GM12878 (cell line): Measurements from ENCODE around the gene KRTAP10-3.

Experiments used
- EZH2 ChIP-seq: IDR thresholded peaks from 2 replicates; pipeline ENCODE4 v1.6.1; 2012; ENCODE audit warnings: low read depth, mild to moderate bottlenecking, control low read depth, inconsistent platforms, low read length, borderline replicate concordance; ENCODE audit not compliant: control insufficient read depth
- IRF3 ChIP-seq: fragments of 450-650 bp; IDR thresholded peaks from 2 replicates; pipeline ENCODE4 v1.6.1; 2014; ENCODE audit warnings: mild to moderate bottlenecking
- JUNB ChIP-seq: IDR thresholded peaks from 2 replicates; pipeline ENCODE4 v1.6.1; 2016; ENCODE audit warnings: antibody characterized with exemption, mild to moderate bottlenecking
- RB1 ChIP-seq: fragments of 450-650 bp; formaldehyde crosslinking; IDR thresholded peaks from 2 replicates; pipeline ENCODE4 v1.6.1; 2017; ENCODE audit warnings: mild to moderate bottlenecking, borderline replicate concordance
- RCOR1 ChIP-seq: conservative IDR thresholded peaks from 2 replicates; pipeline ENCODE4 v1.6.1; 2012; ENCODE audit warnings: low read depth, low read length, improper control_type of control experiment
- TAF1 ChIP-seq: IDR thresholded peaks from 2 replicates; pipeline ENCODE4 v1.6.1; 2011; ENCODE audit warnings: mild to moderate bottlenecking, low read depth, low read length, borderline replicate concordance
- YY1 ChIP-seq: IDR thresholded peaks from 2 replicates; pipeline ENCODE4 v1.6.1; 2011; ENCODE audit warnings: low read depth, mild to moderate bottlenecking, low read length
- TF ChIP-seq, protein P1 (sequence below), 3 experiments: IDR thresholded peaks in 2 of 3; conservative IDR thresholded peaks in 1 of 3; 2 replicates each; pipeline ENCODE4 v1.5.1; 2011; ENCODE audit warnings: low read depth in 3 of 3, low read length in 3 of 3, mild to moderate bottlenecking in 3 of 3, control low read depth in 2 of 3, moderate library complexity in 2 of 3, inconsistent platforms in 1 of 3, mixed read lengths in 1 of 3; ENCODE audit not compliant: control insufficient read depth in 2 of 3, insufficient read depth in 1 of 3; ENCODE audit errors: extremely low read depth in 1 of 3
- TF ChIP-seq, protein P2 (sequence below): IDR thresholded peaks from 2 replicates; pipeline ENCODE4 v1.6.1; 2011; ENCODE audit warnings: low read depth, mild to moderate bottlenecking, low read length, moderate library complexity, borderline replicate concordance; ENCODE audit errors: extremely low read depth

DNA sequence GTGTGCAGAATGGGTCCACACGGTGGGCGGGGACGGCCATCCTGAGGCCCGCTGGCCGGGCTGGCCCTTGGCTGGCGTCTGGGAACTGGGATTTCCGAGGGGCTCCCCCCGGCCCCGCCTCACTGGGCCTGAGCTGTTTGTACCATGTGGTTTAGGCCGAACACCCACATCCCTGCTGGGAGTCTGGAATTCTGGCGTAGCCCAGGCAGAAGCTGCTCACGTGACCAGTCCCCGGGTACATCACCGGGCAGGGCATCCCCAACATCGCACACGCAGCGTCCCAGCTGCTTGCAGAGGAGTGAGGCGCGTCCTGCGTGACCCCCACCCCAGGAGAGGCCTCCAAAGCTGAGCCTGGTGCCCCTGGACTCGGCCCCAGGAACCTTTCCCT is 43.9 kb upstream of the KRTAP10-3 start:
- TF ChIP-seq JUNB (no peak), RB1 (no peak), EZH2 (no peak), TAF1 (no peak), IRF3 (no peak), RCOR1 (no peak), YY1 (no peak)
- TF ChIP-seq, protein P1, sequence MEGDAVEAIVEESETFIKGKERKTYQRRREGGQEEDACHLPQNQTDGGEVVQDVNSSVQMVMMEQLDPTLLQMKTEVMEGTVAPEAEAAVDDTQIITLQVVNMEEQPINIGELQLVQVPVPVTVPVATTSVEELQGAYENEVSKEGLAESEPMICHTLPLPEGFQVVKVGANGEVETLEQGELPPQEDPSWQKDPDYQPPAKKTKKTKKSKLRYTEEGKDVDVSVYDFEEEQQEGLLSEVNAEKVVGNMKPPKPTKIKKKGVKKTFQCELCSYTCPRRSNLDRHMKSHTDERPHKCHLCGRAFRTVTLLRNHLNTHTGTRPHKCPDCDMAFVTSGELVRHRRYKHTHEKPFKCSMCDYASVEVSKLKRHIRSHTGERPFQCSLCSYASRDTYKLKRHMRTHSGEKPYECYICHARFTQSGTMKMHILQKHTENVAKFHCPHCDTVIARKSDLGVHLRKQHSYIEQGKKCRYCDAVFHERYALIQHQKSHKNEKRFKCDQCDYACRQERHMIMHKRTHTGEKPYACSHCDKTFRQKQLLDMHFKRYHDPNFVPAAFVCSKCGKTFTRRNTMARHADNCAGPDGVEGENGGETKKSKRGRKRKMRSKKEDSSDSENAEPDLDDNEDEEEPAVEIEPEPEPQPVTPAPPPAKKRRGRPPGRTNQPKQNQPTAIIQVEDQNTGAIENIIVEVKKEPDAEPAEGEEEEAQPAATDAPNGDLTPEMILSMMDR (IDR thresholded peaks at IDR 0.05 in 2 of 3, conservative IDR thresholded peaks at IDR 0.05 in 1 of 3; ENCODE audit: control insufficient read depth in 2 of 3, extremely low read depth in 1 of 3, insufficient read depth in 1 of 3, low read depth in 3 of 3, low read length in 3 of 3): no peak
- TF ChIP-seq, protein P2, sequence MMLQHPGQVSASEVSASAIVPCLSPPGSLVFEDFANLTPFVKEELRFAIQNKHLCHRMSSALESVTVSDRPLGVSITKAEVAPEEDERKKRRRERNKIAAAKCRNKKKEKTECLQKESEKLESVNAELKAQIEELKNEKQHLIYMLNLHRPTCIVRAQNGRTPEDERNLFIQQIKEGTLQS: no peak
